ENCODE results near the gene SUPT6H.
"Not testable (repeated sequence)": the region's sequence is repeated elsewhere in the genome, so short reads cannot be mapped to it uniquely, and the experiment has no call there.

SUPT6H gene

GRCh38 chr17:28646039-28646754 lies 15.8 kb upstream of the SUPT6H start:
- no peak for DNase-seq (ENCODE audit: low read depth in 2 of 2, low spot score in 1 of 2)

GRCh38 chr17:28648698-28649097 lies 13.3 kb upstream of the SUPT6H start:
- DNase-seq (ENCODE audit: low read depth in 2 of 2, low spot score in 1 of 2): no peak

- DNase-seq (ENCODE audit: low read depth in 2 of 2, low spot score in 1 of 2): no peak
Observed at GRCh38 chr17:28655160-28655559, 6.8 kb upstream of the SUPT6H start.

- no peak for DNase-seq (ENCODE audit: low read depth in 2 of 2, low spot score in 1 of 2)
Observed at GRCh38 chr17:28657756-28658155, 4.2 kb upstream of the SUPT6H start.

GRCh38 chr17:28658342-28658741 lies 3.7 kb upstream of the SUPT6H start:
- DNase-seq (ENCODE audit: low read depth in 2 of 2, low spot score in 1 of 2): not testable (repeated sequence)

- not testable (repeated sequence) for DNase-seq (ENCODE audit: low read depth in 2 of 2, low spot score in 1 of 2)
Observed at GRCh38 chr17:28658766-28659496, 3.1 kb upstream of the SUPT6H start.

- not testable (repeated sequence) for DNase-seq (ENCODE audit: low read depth in 2 of 2, low spot score in 1 of 2)
Observed at GRCh38 chr17:28659497-28659881, 2.5 kb upstream of the SUPT6H start.

- no peak for DNase-seq (ENCODE audit: low read depth in 2 of 2, low spot score in 1 of 2)
Observed at GRCh38 chr17:28662527-28662829, 473 bp downstream of the SUPT6H start.

GRCh38 chr17:28663723-28664122 lies 1.7 kb downstream of the SUPT6H start:
- no peak for DNase-seq (ENCODE audit: low read depth in 2 of 2, low spot score in 1 of 2)

- DNase-seq (ENCODE audit: low read depth in 2 of 2, low spot score in 1 of 2): no peak
Observed at GRCh38 chr17:28665994-28666393, 4.0 kb downstream of the SUPT6H start.

- no peak for DNase-seq (ENCODE audit: low read depth in 2 of 2, low spot score in 1 of 2)
Observed at GRCh38 chr17:28667870-28668269, 5.9 kb downstream of the SUPT6H start.

- no peak for DNase-seq (ENCODE audit: low read depth in 2 of 2, low spot score in 1 of 2)
Observed at GRCh38 chr17:28669918-28670317, 7.9 kb downstream of the SUPT6H start.

GRCh38 chr17:28675490-28675889 lies 13.5 kb downstream of the SUPT6H start:
- DNase-seq (ENCODE audit: low read depth in 2 of 2, low spot score in 1 of 2): no peak

GRCh38 chr17:28675980-28676379 lies 14.0 kb downstream of the SUPT6H start:
- no peak for DNase-seq (ENCODE audit: low read depth in 2 of 2, low spot score in 1 of 2)

GRCh38 chr17:28682655-28683054 lies 20.6 kb downstream of the SUPT6H start:
- no peak for DNase-seq (ENCODE audit: low read depth in 2 of 2, low spot score in 1 of 2)

- DNase-seq (ENCODE audit: low read depth in 2 of 2, low spot score in 1 of 2): no peak
Observed at GRCh38 chr17:28684963-28685362, 23.0 kb downstream of the SUPT6H start.

GRCh38 chr17:28685366-28685765 lies 23.4 kb downstream of the SUPT6H start:
- DNase-seq (ENCODE audit: low read depth in 2 of 2, low spot score in 1 of 2): no peak

GRCh38 chr17:28686296-28686695 lies 24.3 kb downstream of the SUPT6H start:
- no peak for DNase-seq (ENCODE audit: low read depth in 2 of 2, low spot score in 1 of 2)

- no peak for DNase-seq (ENCODE audit: low read depth in 2 of 2, low spot score in 1 of 2)
Observed at GRCh38 chr17:28688481-28688880, 26.5 kb downstream of the SUPT6H start.

- no peak for DNase-seq (ENCODE audit: low read depth in 2 of 2, low spot score in 1 of 2)
Observed at GRCh38 chr17:28689011-28689410, 27.0 kb downstream of the SUPT6H start.

- no peak for DNase-seq (ENCODE audit: low read depth in 2 of 2, low spot score in 1 of 2)
Observed at GRCh38 chr17:28693869-28694268, 31.9 kb downstream of the SUPT6H start.

- no peak for DNase-seq (ENCODE audit: low read depth in 2 of 2, low spot score in 1 of 2)
Observed at GRCh38 chr17:28698253-28698941, 36.4 kb downstream of the SUPT6H start.

Data from stimulated activated CD8-positive, alpha-beta memory T cell treated with anti-CD3 and anti-CD28 coated beads, Interleukin-4, amount 100 ng/mL, for 4 hours (primary cell).